Brain pericyte (primary cell): ENCODE measurements around the gene CBX8.

Experiments used
- DNase-seq: peaks from one replicate; pipeline ENCODE4 v3.0.0-alpha.2; 2012; ENCODE audit warnings: low read depth, low spot score

Gene CBX8

DNA sequence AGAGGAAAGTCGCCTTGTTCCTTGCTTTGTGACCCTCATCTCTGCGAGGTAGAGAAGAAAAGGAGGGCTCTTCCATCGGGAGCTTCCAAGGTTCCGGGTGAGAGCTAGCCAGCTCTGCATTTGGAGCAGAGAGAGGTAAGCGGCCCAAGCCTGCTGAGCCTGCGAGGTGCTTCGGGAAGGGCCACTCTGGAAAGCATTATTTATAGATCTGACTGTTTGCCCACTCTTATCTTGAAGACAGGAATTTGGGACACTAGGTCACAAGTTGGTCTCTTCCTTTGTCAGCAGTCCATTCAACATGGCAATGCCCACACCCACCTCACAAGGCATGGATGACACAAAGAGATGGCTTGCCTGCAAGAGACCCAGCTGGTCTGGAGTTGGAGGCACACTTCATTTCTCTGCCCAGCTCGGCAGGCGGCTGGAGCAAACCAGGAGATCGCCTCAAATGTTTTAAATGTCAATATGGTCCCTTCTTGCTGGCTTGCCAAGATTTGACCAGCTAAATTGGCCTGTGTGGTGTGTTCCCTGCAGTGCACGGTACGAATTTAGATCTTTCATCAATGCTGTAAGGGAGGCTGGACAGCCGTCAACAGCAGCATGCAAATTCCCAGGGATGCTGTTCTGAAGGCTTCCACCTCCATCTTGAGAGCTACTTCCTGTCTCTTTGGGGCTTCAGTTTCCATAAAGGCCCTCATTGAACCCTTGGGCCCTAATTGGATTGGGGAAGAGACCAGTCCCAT, 22.8 kb upstream of the CBX8 start:
- no peak for DNase-seq

DNA sequence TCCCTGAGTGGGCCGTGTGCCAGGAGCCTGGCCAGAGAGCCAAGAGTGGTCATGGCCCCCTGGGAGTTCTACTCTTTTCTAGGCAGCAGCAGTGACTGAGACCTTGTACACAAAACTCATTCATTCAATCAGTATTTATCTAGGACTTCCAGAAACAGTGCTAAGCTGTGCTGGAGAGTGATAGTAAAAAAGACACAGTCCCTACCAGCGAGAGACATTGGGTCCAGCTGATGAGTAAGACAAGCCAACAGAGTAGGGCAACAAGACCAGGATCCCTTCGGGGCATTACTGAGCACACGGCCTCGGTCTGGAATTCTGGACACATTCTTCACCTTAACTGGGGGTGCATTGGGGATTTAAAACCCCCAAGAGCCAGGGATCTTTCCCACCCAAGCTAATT, 22.2 kb upstream of the CBX8 start:
- no peak for DNase-seq

GRCh38 chr17:79818026-79818758, 21.3 kb upstream of the CBX8 start:
- no peak for DNase-seq

GRCh38 chr17:79815836-79816461, 19.1 kb upstream of the CBX8 start:
- DNase-seq = no peak

- no peak for DNase-seq
Observed at GRCh38 chr17:79814974-79815835, 18.3 kb upstream of the CBX8 start.

- DNase-seq = no peak
Observed at GRCh38 chr17:79814127-79814973, 17.5 kb upstream of the CBX8 start.

GRCh38 chr17:79813297-79814126, 16.6 kb upstream of the CBX8 start:
- no peak for DNase-seq

- no peak for DNase-seq
Observed at GRCh38 chr17:79812353-79813258, 15.7 kb upstream of the CBX8 start.

DNA sequence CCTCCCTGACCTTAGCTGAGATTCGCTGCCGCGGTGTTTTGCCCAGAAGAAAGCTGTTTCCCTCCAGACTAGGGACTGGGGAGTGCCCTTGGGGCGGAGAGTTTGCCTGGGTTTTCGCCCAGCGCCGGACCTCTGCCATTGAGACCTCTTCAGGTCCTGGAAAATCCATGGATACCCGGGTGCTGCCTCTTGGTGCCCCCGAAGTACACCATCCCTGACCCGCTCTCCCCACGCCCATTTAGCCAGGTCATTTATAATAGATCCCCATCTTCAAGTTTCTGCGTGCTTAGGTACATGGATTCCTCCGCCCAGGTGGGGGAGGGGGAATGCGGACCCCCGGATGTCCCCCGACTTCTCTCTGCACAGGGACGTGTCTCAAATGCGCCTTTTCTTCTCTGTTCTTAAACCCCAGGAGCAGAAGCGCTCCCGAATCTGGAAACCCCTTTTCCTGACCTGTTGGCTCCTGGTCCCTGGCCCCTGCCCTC, 15.0 kb upstream of the CBX8 start:
- DNase-seq = no peak

DNA sequence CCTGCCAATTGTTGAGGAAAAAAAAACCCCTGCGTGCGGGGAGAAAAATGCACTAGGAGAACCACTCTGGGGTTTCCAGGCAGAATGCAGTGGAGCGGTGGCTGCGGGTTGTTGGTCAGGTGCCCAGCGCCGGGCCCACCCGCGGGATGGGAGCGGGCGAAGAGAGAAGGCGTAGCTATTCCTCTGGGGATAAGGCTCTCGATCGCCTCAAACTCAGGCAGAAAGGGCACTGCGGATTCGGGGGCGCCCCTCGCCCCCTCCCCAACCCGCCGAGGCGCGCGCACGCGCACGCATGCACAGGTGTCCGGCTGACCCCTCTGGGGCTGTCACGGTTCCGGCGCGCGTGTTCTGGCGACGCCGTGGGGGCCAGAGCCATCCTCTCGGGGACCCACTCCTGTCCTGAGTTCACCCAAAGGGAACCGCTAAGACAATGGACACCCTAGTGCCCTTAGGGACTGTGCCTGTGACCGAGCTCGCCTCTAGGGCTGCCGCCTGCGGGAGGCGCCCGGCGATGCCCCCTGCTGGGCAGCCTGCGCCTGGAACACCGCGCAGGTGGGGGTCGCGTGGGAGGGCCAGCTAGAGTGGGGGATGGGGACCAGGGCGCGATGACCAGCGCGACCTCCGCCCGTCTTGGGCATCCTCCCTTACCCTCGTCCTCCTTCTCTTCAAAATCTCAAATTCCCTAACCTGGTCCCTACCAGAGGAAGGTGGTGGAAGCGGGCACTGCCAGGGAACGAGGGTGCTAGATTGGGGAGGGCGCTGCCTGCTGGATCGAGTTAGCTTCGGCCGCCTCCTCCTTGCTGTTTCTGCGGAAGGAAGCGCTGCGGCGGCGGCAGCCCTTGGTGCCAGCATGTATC, 14.4 kb upstream of the CBX8 start:
- no peak for DNase-seq

GRCh38 chr17:79810130-79811010, 13.5 kb upstream of the CBX8 start:
- DNase-seq = no peak

GRCh38 chr17:79809530-79810129, 12.8 kb upstream of the CBX8 start:
- DNase-seq = no peak

DNA sequence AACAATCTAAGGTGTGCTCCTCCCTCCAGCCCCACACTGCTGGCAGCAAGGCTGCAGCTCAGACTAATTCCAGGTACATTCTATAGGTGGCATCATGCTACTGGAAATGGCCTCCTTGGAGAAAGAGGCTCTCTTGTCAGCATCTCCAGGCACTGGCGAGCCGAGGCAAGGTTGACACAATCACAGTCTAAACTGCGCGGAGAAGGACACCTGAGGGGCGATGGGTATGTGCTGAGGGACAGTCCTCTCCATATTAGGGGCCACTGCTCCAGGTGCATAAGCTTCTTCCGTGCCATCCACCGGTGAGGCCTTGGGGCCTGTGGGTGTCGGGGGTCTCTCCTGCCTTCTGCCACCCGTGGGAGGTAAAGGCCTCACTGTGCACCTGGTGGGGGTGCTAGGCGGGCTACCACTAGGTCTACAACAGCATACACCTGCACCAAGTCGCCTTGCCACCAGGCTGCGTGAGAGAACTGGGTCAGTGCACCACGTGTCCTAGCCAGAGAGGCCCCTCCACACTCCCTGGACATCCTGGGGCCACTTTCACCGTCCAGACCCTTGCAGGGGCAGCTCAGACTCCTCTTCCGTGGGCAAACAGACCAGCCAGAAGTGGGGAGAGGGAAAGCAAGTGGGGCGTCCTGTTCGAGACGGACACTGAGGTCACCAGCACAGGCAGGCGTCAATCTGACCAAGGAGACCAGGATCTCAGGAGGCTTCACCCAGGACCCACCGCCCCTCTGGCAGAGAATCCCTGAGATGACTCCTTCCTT, 12.1 kb upstream of the CBX8 start:
- no peak for DNase-seq

GRCh38 chr17:79806863-79807720, 10.2 kb upstream of the CBX8 start:
- no peak for DNase-seq

- no peak for DNase-seq
Observed at GRCh38 chr17:79806446-79806760, 9.5 kb upstream of the CBX8 start.
